ENCODE data around the gene LDHAL6B. TPM values are rescaled to one million over a fixed set of nuclear protein-coding genes. Genes with fewer than 3 reads are reported as not detected.

Gene LDHAL6B
- total and polyA plus RNA-seq, 8 donors, result not detected

GRCh38 chr15:59203657-59204056 is 3.0 kb upstream of the LDHAL6B start:
- Histone ChIP-seq H3K4me1 (no peaks in the 10 kb centered on the region), H3K27me3 (no peaks in the 10 kb centered on the region), H3K4me3 (no peak overlapping the region), H3K36me3 (peaks cover 46 to 97% (median 89%) of the 10 kb centered on the region in 4 donors), H3K27ac (no peak overlapping the region), H3K9me3 (no peaks in the 10 kb centered on the region)
- WGBS, 5 donors, result 73 to 91% (median 85%) methylated on average over 3 of the region's 3 CpGs
- intact Hi-C loops (cut with DNase I; ENCODE audit: low total_unique reads), result no loop called here
- no peak for DNase-seq
- TF ChIP-seq POLR2A (IDR thresholded peaks at IDR 0.05), result no peak
- no peak for TF ChIP-seq EP300 (IDR thresholded peaks at IDR 0.05)
- no peak for TF ChIP-seq POLR2AphosphoS5 (IDR thresholded peaks at IDR 0.05)
- TF ChIP-seq CTCF (IDR thresholded peaks at IDR 0.05), result no peak

- Histone ChIP-seq H3K9me3 (no peaks in the 10 kb centered on the region), H3K27ac (no peak overlapping the region), H3K4me3 (no peak overlapping the region), H3K4me1 (no peaks in the 10 kb centered on the region), H3K27me3 (no peaks in the 10 kb centered on the region), H3K36me3 (peaks cover 56 to 99% (median 93%) of the 10 kb centered on the region in 4 donors)
- intact Hi-C loops (cut with DNase I; ENCODE audit: low total_unique reads), result no loop called here
- TF ChIP-seq POLR2A (IDR thresholded peaks at IDR 0.05) (no peak), CTCF (IDR thresholded peaks at IDR 0.05) (no peak), POLR2AphosphoS5 (IDR thresholded peaks at IDR 0.05) (no peak), EP300 (IDR thresholded peaks at IDR 0.05) (no peak)
- 85 to 92% (median 86%) methylated on average over 9 of the region's 9 CpGs for WGBS, 5 donors
- DNase-seq, result no peak
Measured at GRCh38 chr15:59205839-59206622, 612 bp upstream of the LDHAL6B start.

GRCh38 chr15:59208613-59209249 is 2.1 kb downstream of the LDHAL6B start:
- Histone ChIP-seq H3K36me3 (peaks cover 51 to 92% (median 87%) of the 10 kb centered on the region in 4 donors), H3K27ac (no peak overlapping the region), H3K9me3 (no peaks in the 10 kb centered on the region), H3K27me3 (no peaks in the 10 kb centered on the region), H3K4me3 (no peak overlapping the region), H3K4me1 (no peaks in the 10 kb centered on the region)
- WGBS, 5 donors, result 97 to 98% (median 98%) methylated on average over 7 of the region's 7 CpGs
- TF ChIP-seq EP300 (IDR thresholded peaks at IDR 0.05) (no peak), CTCF (IDR thresholded peaks at IDR 0.05) (no peak), POLR2A (IDR thresholded peaks at IDR 0.05) (no peak)
- DNase-seq, result no peak
- intact Hi-C loops (cut with DNase I; ENCODE audit: low total_unique reads), result no loop called here

GRCh38 chr15:59210186-59210585 is 3.5 kb downstream of the LDHAL6B start:
- H3K4me1 ChIP-seq, result no peaks in the 10 kb centered on the region
- no peaks in the 10 kb centered on the region for H3K9me3 ChIP-seq
- 95 to 97% (median 96%) methylated on average over 2 of the region's 2 CpGs for WGBS, 5 donors
- H3K27ac ChIP-seq, result no peak overlapping the region
- no peak overlapping the region for H3K4me3 ChIP-seq
- DNase-seq, result no peak
- H3K36me3 ChIP-seq, result peaks cover 44 to 92% (median 87%) of the 10 kb centered on the region in 4 donors
- intact Hi-C loops (cut with DNase I; ENCODE audit: low total_unique reads), result no loop called here
- no peaks in the 10 kb centered on the region for H3K27me3 ChIP-seq
- no peak for TF ChIP-seq POLR2A (IDR thresholded peaks at IDR 0.05)
- TF ChIP-seq POLR2AphosphoS5 (IDR thresholded peaks at IDR 0.05), result no peak
- TF ChIP-seq CTCF (IDR thresholded peaks at IDR 0.05), result no peak
- no peak for TF ChIP-seq EP300 (IDR thresholded peaks at IDR 0.05)

Measured in stomach (tissue), 9 donors.